OCI-LY1 (cell line): ENCODE data around the gene PARN.

Experiments
- EZH2 ChIP-seq: fragments of 200-600 bp; sonication (generic), shearing (Covaris generic); IDR thresholded peaks from 2 replicates; pipeline ENCODE4 v1.8.0; 2017; ENCODE audit warnings: borderline replicate concordance, mixed run types, mild to moderate bottlenecking, antibody characterized with exemption, low read length, moderate library complexity, mixed read lengths
- TF ChIP-seq, protein P1 (sequence below): fragments of 200-600 bp; sonication (generic), shearing (Covaris generic); IDR thresholded peaks from 2 replicates; pipeline ENCODE4 v1.5.1; 2017; ENCODE audit warnings: mild to moderate bottlenecking, antibody characterized with exemption, low read length, moderate library complexity, mixed read lengths

GRCh38 chr16:14452066-14452465 is 178.0 kb downstream of the PARN start:
- TF ChIP-seq, protein P1, sequence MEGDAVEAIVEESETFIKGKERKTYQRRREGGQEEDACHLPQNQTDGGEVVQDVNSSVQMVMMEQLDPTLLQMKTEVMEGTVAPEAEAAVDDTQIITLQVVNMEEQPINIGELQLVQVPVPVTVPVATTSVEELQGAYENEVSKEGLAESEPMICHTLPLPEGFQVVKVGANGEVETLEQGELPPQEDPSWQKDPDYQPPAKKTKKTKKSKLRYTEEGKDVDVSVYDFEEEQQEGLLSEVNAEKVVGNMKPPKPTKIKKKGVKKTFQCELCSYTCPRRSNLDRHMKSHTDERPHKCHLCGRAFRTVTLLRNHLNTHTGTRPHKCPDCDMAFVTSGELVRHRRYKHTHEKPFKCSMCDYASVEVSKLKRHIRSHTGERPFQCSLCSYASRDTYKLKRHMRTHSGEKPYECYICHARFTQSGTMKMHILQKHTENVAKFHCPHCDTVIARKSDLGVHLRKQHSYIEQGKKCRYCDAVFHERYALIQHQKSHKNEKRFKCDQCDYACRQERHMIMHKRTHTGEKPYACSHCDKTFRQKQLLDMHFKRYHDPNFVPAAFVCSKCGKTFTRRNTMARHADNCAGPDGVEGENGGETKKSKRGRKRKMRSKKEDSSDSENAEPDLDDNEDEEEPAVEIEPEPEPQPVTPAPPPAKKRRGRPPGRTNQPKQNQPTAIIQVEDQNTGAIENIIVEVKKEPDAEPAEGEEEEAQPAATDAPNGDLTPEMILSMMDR, result no peak
- no peak for TF ChIP-seq EZH2
